Measurements from ENCODE around the gene WAPL.

The WAPL gene

DNA sequence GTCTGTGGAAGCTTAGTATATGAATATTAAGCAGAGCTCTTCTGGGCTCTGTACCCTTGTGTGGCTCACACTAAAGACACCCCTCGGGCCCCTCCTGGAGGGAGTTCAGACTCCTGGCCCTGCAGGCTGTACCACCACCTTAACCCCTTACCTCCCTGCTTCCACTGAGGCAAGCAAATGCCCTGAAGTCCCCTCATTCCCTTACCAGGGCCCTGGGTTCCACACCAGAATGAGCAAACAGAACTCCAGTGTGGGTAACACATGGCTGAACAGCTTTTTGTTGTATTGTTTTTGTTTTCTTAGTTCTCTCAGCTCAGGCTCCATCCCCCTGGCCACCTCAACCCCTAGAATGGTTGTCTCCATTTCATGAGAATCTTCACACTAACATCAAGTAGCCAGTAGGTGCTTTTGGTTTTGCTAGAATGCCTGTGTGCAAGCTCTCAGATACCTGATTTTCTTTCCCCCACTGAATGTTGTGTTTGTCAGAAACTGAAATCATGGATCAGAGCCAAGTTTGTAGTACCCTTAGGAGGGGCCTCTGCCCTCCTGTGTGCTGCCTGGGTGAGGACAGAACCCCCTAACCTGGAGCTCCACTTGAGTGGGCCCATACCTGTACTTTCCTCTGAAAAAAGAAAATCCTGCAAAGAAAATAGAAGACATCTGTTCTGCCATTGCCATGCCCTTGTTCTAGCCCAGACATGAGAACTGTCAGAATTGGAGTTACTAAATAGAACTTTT, 2.8 kb upstream of the WAPL start:
- no peak for DNase-seq

GRCh38 chr10:86523348-86523747, 1.8 kb upstream of the WAPL start:
- DNase-seq, result no peak

DNA sequence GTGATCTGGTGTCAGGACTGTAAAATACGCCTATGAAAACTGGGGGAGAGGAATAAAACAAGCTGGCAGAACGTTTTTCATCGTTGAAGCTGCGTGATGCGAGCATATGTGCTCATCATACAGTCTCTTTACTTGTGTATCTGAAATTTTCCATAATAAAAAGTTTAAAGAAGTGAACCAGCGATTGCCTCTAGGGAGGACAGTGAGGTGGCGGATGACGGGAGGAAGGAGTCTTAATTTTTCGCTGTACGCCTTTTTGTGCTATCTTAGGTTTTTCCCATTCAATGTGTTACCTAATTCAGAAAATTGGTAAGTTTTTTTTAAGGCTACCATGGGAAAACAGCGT, 891 bp upstream of the WAPL start:
- DNase-seq, result no peak

DNA sequence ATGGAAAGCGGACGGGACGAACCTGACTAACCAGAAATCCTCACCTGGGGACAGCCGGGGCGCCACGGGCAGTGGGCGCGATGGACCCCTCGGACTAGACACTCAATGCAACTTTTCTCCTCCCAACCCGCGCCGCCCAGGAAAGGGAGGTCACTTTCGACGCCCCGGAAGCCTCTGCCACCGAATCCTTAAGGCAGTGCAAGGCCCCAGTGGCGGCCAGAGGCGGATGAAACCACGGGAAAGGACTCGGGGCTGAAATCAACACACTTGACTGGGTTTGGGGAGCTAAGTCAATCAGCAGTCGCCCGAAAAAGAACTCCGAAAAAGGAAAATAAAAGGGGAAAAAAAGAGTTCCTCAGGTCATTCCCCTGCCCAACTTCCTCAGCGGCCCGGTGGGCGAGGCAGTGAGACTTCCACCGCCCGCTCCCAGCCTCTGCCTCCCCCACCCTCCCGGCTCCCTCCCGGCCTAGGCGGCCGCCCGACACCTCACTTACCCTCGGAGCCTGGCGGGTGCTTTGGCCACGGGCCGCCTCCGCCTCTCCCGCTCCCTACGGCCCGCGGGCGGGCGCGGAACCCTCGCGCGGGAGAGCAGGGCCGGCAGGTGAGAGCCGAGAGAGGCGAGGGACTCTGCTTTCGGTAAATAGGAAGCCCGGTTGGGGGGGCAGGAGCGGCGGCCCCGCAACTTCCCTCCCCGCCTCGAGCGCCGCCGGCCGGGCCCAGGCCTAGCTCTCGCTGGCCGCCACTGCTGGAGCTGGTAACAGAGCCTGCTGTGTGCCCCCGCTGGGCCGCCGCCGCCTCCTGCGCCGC, 518 bp downstream of the WAPL start:
- peak; percentile 30 to 46 (median 34) for DNase-seq

- DNase-seq, result no peak
These were observed 2.8 kb downstream of the WAPL start for GRCh38 chr10:86518781-86519180.

GRCh38 chr10:86512137-86512536, 9.5 kb downstream of the WAPL start:
- no peak for DNase-seq

DNA sequence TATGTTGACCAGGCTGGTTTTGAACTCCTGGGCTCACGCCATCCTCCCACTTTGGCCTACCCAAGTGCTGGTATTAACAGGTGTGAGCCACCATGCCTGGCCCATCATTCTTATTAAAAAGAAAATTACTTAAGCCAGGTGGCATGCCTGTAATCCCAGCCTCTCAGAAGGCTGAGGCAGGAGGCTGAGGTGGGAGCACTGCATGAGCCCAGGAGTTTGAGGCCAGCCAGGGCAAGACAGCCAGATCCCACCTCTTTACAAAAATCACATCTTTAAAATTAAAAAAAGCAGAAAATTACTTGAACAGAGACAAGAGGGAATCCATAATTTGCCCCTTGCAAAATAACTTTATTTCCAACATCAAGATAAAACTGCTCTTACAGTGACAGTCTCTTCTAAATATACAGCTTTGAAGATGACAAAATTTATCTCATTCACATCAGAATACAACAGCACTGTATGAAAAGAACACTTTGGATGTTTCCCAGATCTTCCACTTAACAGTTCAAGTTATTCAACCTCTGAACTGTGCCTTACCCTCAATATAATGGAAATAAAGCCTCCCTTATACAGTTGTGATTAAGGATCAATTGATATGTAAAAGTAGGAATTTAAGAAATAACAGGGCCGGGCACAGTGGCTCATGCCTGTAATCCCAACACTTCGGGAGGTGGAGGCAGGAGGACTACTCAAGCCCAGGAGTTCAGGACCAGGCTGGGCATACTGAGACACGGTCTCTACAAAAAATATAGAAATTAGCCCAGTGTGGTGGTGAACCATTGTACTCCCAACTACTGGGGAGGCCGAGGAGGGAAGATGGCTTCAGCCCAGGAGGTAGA, 10.3 kb downstream of the WAPL start:
- DNase-seq, result no peak

- no peak for DNase-seq
These were observed 12.4 kb downstream of the WAPL start for GRCh38 chr10:86509145-86509544.

GRCh38 chr10:86508217-86508616, 13.4 kb downstream of the WAPL start:
- DNase-seq, result no peak

- no peak for DNase-seq
These were observed 15.1 kb downstream of the WAPL start for GRCh38 chr10:86506499-86506898.

DNA sequence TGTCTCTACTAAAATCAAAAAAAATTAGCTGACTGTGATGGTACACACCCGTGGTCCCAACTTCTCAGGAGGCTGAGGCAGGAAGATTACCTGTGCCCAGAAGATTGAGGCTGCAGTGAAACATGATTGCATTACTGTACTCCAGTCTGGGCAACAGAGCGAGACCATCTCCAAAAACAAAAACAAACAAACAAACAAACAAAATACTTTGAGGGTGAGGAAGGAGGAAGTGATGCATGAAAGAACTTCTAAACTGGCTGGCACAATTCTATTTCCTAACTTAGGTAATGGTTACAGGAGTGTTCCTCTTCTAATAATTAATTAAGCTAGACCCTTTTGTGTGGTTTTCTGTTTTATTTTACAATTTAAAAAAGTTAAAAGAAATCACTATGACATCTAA, 15.5 kb downstream of the WAPL start:
- no peak for DNase-seq

DNA sequence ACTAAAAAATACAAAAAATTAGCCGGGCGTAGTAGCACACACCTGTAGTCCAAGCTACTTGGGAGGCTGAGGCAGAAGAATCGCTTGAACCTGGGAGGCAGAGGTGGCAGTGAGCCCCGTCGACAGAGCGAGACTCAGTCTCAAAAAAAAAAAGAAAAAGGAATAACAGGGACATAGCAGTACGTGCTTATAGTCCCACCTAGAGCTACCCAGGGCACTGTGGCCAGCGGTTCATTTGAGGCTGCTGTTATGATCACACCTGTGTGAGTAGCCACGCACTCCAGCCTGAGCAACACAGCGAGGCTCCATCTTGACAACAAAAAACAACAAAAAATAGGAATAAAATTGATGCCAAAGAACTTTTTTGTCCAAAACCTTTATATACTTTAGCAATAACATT, 17.1 kb downstream of the WAPL start:
- no peak for DNase-seq

GRCh38 chr10:86500846-86501245, 20.7 kb downstream of the WAPL start:
- no peak for DNase-seq

DNA sequence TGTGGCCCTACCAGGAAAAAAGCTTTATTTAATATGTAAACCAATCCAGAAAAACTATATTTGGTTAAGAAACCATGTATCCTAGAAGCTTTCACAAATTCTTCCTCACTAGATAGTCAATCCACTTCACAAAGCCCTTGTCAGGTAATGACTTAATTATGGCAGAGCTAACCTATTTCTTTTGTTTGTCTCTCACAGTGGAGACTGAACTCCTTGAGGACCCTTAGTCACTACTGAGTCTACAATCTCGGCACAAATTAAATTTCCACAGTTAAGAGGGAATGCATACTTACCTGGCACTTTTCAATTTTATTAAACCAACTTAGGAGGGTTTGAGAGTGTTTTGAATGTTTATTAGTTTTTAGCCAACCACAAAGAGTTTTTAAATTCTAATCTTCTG, 23.0 kb downstream of the WAPL start:
- no peak for DNase-seq

DNA sequence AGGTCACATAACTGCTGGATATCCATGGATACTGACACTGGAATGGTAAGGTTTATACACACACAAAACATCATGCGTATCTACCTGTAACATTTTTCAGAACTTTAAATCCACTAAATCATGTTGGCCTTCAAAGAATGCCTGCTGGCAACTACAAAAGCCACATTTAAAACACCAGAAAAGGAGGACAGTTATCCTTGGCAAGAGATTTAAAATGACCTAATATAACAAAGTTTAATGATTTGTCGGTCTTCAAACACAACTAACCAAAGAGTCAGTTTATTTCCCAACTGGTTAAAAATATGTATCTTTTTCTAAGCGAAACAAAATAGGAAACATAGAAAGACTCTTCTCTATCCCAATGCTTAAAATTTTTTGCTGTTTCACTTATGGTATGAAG, 24.0 kb downstream of the WAPL start:
- no peak for DNase-seq

DNA sequence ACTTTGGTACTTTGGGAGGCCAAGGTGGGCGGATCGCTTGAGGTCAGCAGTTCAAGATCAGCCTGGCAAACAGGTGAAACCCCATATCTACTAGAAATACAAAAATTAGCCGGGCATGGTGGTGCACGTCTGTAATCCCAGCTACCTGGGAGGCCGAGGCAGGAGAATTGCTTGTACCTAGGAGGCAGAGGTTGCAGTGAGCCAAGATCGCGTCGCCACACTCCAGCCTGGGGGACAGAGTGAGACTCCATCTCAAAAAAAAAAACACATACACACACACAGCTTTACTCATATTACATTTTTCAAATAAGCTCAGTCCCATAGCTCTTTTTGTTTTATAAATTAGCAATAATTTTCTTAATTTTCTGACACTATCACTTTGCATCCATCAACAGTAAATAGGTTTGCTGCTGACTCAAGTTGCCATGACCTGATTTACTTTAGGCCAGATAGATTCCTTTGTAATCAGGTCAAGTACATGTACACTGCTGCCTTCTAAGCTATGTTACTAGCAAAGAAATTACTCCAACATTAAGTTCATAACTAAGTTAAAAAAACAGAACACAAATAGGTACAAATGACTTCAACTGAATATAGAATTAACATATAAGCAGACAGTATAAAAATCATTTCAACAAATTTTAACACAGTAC, 31.5 kb downstream of the WAPL start:
- DNase-seq, result no peak

DNA sequence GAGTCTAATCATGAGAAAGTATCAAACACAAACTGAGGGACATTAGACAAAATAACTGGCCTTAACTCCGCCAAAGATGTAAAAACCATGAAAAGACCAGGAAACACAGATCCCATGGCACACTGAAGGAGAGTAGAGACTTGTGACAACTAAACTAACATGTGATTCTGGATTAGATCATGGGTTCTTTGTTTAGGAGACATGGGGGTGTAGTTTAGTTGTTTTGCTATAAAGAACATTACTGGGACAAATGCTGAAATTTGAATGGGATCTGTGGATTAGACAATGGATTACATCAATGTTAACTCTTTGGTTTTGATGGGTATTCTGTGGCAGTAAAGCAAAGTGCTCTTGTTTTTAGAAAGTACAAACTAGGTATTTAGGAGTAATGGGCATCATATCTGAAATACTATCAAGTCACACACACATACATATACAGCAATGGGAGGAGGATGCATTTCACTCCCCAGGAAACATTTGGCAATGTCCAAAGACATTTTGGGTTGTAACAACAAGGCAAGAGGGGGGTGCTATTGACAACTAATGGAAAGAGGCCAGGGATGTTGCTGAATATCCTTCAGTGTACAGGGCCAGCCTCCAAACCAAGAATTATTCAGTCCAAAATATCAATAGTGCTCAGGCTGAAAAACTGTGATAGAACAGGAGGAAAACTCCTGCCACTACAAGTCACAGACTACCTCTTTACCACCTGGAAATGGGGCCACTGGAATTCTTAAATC, 32.4 kb downstream of the WAPL start:
- DNase-seq, result no peak

DNA sequence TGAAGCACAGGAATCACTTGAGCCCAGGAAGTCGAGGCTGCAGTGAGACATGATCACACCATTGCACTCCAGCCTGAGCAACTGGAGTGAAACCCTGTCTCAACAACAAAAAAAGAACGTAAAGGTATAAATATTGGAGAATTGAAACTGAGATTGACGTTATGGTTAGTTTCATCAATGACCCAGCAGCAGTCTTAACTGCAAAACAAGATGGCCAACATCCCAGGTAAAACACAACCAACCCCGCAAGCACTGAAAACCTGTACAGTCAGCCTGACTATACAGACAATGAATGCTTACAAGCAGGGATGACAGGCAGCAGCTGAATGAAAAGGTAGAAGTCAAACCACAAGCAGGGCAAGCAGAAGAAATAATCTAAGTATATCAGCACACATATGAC, 34.7 kb downstream of the WAPL start:
- no peak for DNase-seq

DNA sequence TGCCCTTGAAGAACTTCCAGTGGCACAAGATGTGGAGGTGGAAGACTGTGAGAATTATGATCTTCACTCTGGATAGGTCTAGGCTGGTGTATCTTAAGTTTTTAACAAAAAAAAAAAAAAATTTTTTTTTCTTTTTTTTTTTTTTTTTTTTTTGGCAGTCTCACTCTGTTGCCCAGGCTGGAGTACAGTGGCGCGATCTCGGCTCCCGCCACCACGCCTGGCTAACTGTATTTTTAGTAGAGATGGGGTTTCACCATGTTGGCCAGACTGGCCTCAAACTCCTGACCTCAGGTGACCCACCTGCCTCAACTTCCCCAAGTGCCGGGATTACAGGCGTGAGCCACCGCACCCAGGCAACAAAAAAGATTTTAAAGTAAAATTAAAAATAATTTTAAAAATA, 37.9 kb downstream of the WAPL start:
- no peak for DNase-seq

DNA sequence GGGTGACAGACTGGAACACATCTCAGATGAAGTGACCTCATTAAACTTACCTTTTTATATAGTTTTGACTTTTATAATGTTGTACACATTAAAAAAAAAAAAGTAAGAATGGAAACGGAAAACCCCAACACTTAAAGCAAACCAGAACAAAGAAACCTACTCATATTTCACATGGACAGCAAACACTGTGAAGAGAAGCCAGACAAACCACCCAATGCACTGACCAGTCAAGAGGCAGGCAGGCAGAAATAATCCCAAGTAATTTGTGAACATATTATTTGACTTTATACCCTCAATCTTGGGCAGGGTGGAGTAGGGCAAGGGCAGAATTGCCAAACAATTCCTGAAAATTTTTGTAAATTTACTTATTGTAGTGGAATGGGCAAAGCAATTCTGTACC, 39.8 kb downstream of the WAPL start:
- no peak for DNase-seq

DNA sequence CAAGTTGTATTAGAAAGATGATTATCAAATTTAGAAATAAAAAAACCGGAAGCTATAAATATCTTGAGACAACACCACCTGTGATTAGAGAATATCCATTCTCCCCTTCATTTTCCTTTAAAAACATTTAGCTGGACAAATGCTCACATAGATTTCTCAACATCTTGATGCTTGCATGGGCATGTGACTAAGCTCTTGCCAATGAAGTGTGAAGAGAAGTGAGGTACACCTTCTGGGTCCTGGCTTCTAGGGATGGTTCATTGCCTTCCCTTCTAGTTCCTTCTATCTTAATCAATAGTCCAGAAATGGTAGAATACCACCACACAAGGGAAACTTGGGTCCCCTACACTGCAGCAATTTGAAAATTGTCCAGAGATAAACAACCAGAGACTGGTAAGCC, 41.0 kb downstream of the WAPL start:
- DNase-seq, result no peak

- DNase-seq, result no peak
These were observed 49.5 kb downstream of the WAPL start for GRCh38 chr10:86472061-86472460.

All from T-helper 1 cell (primary cell).